SH-SY5Y (cell line): Measurements from ENCODE around the gene PIP5K1B.

Experiments
- GATA2 ChIP-seq: IDR thresholded peaks from 2 replicates; pipeline ENCODE4 v1.6.1; 2011; ENCODE audit warnings: mild to moderate bottlenecking, low read depth, low read length
- GATA3 ChIP-seq: IDR thresholded peaks from 2 replicates; pipeline ENCODE4 v1.6.1; 2011; ENCODE audit warnings: low read depth, mild to moderate bottlenecking, low read length, moderate library complexity

DNA sequence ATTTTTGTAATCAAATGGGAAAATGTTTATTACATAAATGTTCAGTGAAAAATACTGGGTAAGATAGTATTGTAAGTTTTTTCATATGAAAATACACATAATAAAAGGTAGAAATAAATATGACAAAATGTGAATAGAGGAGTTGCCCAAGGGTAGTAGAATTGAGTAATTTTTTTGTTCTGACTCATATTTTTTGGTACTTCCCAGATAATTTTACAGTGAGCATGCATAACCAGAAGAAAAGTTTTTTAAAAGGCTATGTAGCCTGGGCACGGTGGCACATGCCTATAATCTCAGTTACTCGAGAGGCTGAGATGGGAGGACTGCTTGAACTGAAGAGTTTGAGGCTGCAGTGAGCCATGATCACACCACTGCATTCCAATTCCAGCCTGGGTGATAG, 116.9 kb downstream of the PIP5K1B start:
- TF ChIP-seq GATA3 (no peak), GATA2 (no peak)
